GM10266 (cell line): Measurements from ENCODE around the gene GLA.

Experiments used
- DNase-seq: peaks from one replicate; pipeline ENCODE4 v3.0.0; 2012; ENCODE audit errors: extremely low spot score
- TF ChIP-seq, protein P1 (sequence below): IDR thresholded peaks from 2 replicates; pipeline ENCODE4 v1.5.1; 2012; ENCODE audit warnings: mild to moderate bottlenecking, low read depth; ENCODE audit not compliant: control insufficient read depth, insufficient read depth; ENCODE audit errors: missing control alignments

GLA gene

GRCh38 chrX:101359966-101360365 is 47.8 kb downstream of the GLA start:
- TF ChIP-seq, protein P1, sequence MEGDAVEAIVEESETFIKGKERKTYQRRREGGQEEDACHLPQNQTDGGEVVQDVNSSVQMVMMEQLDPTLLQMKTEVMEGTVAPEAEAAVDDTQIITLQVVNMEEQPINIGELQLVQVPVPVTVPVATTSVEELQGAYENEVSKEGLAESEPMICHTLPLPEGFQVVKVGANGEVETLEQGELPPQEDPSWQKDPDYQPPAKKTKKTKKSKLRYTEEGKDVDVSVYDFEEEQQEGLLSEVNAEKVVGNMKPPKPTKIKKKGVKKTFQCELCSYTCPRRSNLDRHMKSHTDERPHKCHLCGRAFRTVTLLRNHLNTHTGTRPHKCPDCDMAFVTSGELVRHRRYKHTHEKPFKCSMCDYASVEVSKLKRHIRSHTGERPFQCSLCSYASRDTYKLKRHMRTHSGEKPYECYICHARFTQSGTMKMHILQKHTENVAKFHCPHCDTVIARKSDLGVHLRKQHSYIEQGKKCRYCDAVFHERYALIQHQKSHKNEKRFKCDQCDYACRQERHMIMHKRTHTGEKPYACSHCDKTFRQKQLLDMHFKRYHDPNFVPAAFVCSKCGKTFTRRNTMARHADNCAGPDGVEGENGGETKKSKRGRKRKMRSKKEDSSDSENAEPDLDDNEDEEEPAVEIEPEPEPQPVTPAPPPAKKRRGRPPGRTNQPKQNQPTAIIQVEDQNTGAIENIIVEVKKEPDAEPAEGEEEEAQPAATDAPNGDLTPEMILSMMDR = no peak

GRCh38 chrX:101357166-101357795 is 50.4 kb downstream of the GLA start:
- TF ChIP-seq, protein P1 = no peak
- DNase-seq = no peak

More at GRCh38 chrX:101359966-101360365, 47.8 kb downstream of the GLA start:
- DNase-seq = no peak

- no peak for DNase-seq
- TF ChIP-seq, protein P1 = no peak
Measured at GRCh38 chrX:101349193-101349562, 58.5 kb downstream of the GLA start.

- peak; percentile 73 for DNase-seq
- TF ChIP-seq, protein P1 = no peak
Measured at GRCh38 chrX:101348452-101349192, 59.1 kb downstream of the GLA start, which contains the start of gene TIMM8A. Gene TIMM8A, minus strand, starts transcription at chrX:101348742. Its CDS starts 78 bp downstream, at chrX:101348664.

GRCh38 chrX:101347859-101348451 is 59.8 kb downstream of the GLA start:
- TF ChIP-seq, protein P1 = no peak
- DNase-seq = peak; percentile 5
